ENCODE results near the gene FBXO36. TPM values are rescaled to one million over a fixed set of nuclear protein-coding genes. Genes with fewer than 3 reads are reported as not detected.
A peak's percentile ranks its signal among the peaks of the same experiment; 100 is the strongest.

FBXO36 gene
- total and polyA plus RNA-seq, 2 of the 4 experiments (the other 2 are of a cell fraction) = 1.3 to 2.2 TPM

DNA sequence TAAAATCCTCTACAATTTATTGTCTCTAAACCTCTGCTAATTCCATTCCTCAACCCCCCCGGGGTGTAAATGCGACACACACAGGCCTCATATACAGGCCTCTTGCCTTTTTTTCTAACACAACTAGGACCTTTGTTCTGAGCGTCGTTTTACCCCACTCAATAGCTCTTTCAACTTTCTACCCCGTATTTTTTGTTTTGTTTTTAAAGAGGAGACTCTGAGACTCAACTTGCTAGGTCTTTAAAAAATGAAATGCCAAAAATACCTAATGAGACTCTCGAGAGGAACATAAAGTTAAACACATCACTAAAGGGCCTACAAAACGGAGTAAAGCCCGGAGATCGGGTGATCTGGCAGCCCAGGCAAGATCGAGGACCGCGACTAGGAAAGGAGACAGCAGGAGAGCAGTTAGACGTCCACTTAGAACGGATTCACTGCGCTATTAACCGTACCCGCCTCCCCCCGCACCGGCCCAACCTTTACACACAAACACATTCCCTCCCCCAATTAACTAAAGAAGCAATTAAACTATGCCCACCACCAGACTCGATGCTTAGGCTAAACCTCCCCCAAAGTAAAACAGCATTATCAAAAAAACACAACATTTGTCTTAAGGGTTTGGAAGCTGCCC lies 2.2 kb upstream of the FBXO36 start:
- Histone ChIP-seq H3K56ac (ENCODE audit: extremely low read depth, insufficient read depth, low read length) (peak overlapping the region; percentile 50), H4K20me1 (ENCODE audit: insufficient read depth, low read length) (peaks cover 60% of the 10 kb centered on the region), H3K9me3 (ENCODE audit: control insufficient read depth, insufficient read depth, low read length) (no peaks in the 10 kb centered on the region), H3K4me2 (ENCODE audit: low read depth, low read length) (peak overlapping the region; percentile 89), H2BK120ac (ENCODE audit: low read depth, low read length) (no peak overlapping the region), H3K4ac (ENCODE audit: low read depth, low read length) (no peak overlapping the region), H3K27ac (ENCODE audit: insufficient read depth, low read length) (peak overlapping the region; percentile 51; the same call in 1 of the 2 replicates), H3K36me3 (ENCODE audit: control insufficient read depth, insufficient read depth, low read length) (peaks cover 11% of the 10 kb centered on the region), H3K18ac (ENCODE audit: low read depth, low read length) (no peak overlapping the region), H2AFZ (replicated peaks; ENCODE audit: low read length, poor library complexity) (no peak overlapping the region), H2BK15ac (ENCODE audit: low read depth, low read length) (no peak overlapping the region), H3K79me1 (ENCODE audit: low read depth in 1 of 2, low read length in 2 of 2) (peaks cover 3 to 27% of the 10 kb centered on the region in 2 experiments; a peak in 2 of 4 replicates), H3K9ac (ENCODE audit: low read depth, low read length) (peak overlapping the region; percentile 69), H2BK5ac (ENCODE audit: low read depth, low read length, poor library complexity, severe bottlenecking) (peak overlapping the region; percentile 35), H4K91ac (ENCODE audit: insufficient read depth, low read depth, low read length) (no peak overlapping the region), H2AK9ac (replicated peaks; ENCODE audit: low read depth, low read length, poor library complexity) (no peak overlapping the region), H3K4me3 (ENCODE audit: insufficient read depth, low read depth, low read length) (peak overlapping the region; percentile 75), H3K23ac (ENCODE audit: low read depth, low read length) (peak overlapping the region; percentile 52; the same call in 1 of the 2 replicates), H3K27me3 (ENCODE audit: control insufficient read depth, insufficient read depth, low read length) (no peaks in the 10 kb centered on the region), H2AK5ac (ENCODE audit: low read depth, low read length) (0 out of 2 replicates have a peak overlapping the region, but pooled peaks have one; percentile 5), H4K8ac (ENCODE audit: low read depth in 2 of 2, low read length in 2 of 2) (0 out of 4 replicates have a peak overlapping the region, but pooled peaks of 1 of the 2 experiments have one; percentile 68), H4K5ac (ENCODE audit: low read depth, low read length) (no peak overlapping the region), H2BK20ac (ENCODE audit: low read depth, low read length) (no peak overlapping the region), H3K9me1 (ENCODE audit: insufficient read depth, low read length) (0 out of 2 replicates have a peak, but pooled peaks cover 2% of the 10 kb centered on the region), H3K4me1 (ENCODE audit: control insufficient read depth, insufficient read depth, low read length) (0 out of 2 replicates have a peak, but pooled peaks cover 2% of the 10 kb centered on the region), H3K14ac (replicated peaks; ENCODE audit: low read depth, low read length) (peak overlapping the region; percentile 84; the same call in 1 of the 2 replicates)
- in situ Hi-C loops (cut with MboI; ENCODE audit: low sequenced_read_pairs) (no loop called here), intact Hi-C loops (cut with micrococcal nuclease) (loop anchor here (5.0 to 10.0 kb wide), 4 partner anchors 118 to 855 kb away; no protein-coding TSS in a partner anchor), dilution Hi-C loops (cut with HindIII; ENCODE audit: low sequenced_read_pairs, unreplicated experiment) (no loop called here)
- TF ChIP-seq, protein P1, sequence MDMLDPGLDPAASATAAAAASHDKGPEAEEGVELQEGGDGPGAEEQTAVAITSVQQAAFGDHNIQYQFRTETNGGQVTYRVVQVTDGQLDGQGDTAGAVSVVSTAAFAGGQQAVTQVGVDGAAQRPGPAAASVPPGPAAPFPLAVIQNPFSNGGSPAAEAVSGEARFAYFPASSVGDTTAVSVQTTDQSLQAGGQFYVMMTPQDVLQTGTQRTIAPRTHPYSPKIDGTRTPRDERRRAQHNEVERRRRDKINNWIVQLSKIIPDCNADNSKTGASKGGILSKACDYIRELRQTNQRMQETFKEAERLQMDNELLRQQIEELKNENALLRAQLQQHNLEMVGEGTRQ (IDR thresholded peaks at IDR 0.05; ENCODE audit: low read depth, low read length) = no peak
- TF ChIP-seq CHD1 (IDR thresholded peaks at IDR 0.05; ENCODE audit: low read depth, low read length) (0 out of 2 replicates have a peak, but pooled peaks have one; percentile 58), POLR2A (IDR thresholded peaks at IDR 0.05; ENCODE audit: low read depth, low read length) (no peak), BHLHE40 (IDR thresholded peaks at IDR 0.05; ENCODE audit: low read depth, low read length) (no peak)
- no TSS peak for BruUV-seq (replicated peaks)
- WGBS, 2 experiments (ENCODE audit: extremely low coverage in 2 of 2, insufficient read length in 1 of 2) = 0% methylated on average over 3 of the region's 20 CpGs; no CpG with 5 or more reads in 1 of the 2 experiments
- POLR2A ChIA-PET (ENCODE audit: unreplicated experiment) = no interaction called here
- CTCF ChIA-PET = interaction anchor here (0.7 kb wide), 1 partner anchor 497 kb away, joined by 3 read pairs; no protein-coding TSS in a partner anchor
- ATAC-seq (ENCODE audit: low read depth) = no peak
- DNase-seq = no peak

Measured in IMR-90 (cell line).